Cardiac muscle cell (in vitro differentiated cells and primary cell): ENCODE measurements around the gene CHKB. TPM values are rescaled to one million over a fixed set of nuclear protein-coding genes. Genes with fewer than 3 reads are reported as not detected.

Experiments used
- DNase-seq, 2 donors: peaks; one replicate each; pipeline versions ENCODE4 v3.0.0 to v3.0.0-alpha.2; 2010 to 2017; ENCODE audit warnings: low read depth in 1 of 2, low spot score in 1 of 2
- H3K27ac ChIP-seq: fragments of 200-600 bp; sonication (generic); 2 replicates; pipeline ENCODE4 v1.5.1; 2016
- H3K27me3 ChIP-seq: fragments of 200-600 bp; sonication (generic); 2 replicates; pipeline ENCODE4 v1.6.0; 2016; ENCODE audit warnings: control low read depth
- H3K36me3 ChIP-seq: fragments of 200-600 bp; sonication (generic); 2 replicates; pipeline ENCODE4 v1.5.1; 2016; ENCODE audit warnings: control low read depth
- H3K4me1 ChIP-seq: fragments of 200-600 bp; sonication (generic); 2 replicates; pipeline ENCODE4 v1.8.1; 2017; ENCODE audit warnings: low read depth, mild to moderate bottlenecking, mixed run types
- H3K4me3 ChIP-seq: fragments of 200-600 bp; sonication (generic); 2 replicates; pipeline ENCODE4 v1.5.1; 2016; ENCODE audit warnings: mild to moderate bottlenecking
- H3K9me3 ChIP-seq: fragments of 200-600 bp; sonication (generic); 2 replicates; pipeline ENCODE4 v1.5.1; 2017; ENCODE audit warnings: low read depth, mild to moderate bottlenecking, control low read depth
- polyA plus RNA-seq: library from polyadenylated mRNA; unstranded; fragments of >200 nt; fragmentation: Nextera tagmentation; extraction: Ambion mirVana; gene quantifications from 2 replicates; pipeline ENCODE4 v1.2.1, GENCODE V29; 2016
- total RNA-seq: library from RNA; depleted of rRNA; stranded (reverse); fragments of >200 nt; gene quantifications from 2 replicates; pipeline ENCODE4 v1.2.3, GENCODE V29; 2016
- TF ChIP-seq, protein P1 (sequence below): IDR thresholded peaks from 2 replicates; pipeline ENCODE4 v1.5.1; 2012; ENCODE audit warnings: low read depth, mild to moderate bottlenecking, low read length

Gene CHKB
- total and polyA plus RNA-seq, 2 experiments from 2014 or later: 73.4 to 100 TPM

DNA sequence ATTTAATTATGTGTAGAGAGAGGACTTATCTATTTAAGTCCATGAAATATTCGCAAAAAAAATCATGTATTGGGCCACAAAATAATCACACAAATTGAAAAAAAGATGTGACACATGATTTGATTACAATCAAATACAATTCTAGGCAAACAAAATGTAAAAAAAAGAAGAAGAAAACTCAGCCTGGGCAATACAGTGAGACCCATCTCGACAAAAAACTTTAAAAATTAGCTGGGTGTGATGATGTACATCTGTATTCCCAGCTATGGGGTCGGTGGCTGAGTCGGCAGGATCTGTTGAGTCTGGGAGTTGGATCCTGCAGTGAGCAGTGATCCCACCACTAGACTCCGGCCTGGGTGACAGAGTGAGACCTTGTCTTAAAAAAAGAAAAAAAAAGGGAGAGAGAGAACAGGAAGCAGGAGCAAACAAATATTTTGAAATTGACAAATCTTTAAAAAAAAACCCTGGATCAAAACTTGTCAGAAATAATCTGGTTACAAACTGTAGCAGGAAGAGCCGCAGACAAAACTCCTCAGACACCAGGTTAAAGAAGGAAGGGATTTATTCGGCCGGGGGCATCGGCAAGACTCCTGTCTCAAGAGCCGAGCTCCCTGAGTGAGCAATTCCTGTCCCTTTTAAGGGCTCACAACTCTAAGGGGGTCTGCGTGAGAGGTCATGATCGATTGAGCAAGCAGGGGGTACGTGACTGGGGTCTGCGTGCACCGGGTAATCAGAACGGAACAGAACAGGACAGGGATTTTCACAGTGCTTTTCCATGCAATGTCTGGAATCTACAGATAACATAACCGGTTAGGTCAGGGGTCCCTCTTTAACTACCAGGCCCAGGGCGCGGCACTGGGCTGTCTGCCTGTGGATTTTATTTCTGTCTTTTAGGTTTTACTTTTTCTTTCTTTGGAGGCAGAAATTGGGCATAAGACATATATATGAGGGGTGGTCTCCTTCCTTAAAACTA lies 49.5 kb downstream of the CHKB start:
- no peak overlapping the region for H3K4me3 ChIP-seq
- DNase-seq: no peak

GRCh38 chr22:50531962-50532674 lies 50.5 kb downstream of the CHKB start:
- peak overlapping the region; percentile 42 for H3K4me3 ChIP-seq
- H3K9me3 ChIP-seq: no peaks in the 10 kb centered on the region
- no peaks in the 10 kb centered on the region for H3K36me3 ChIP-seq
- H3K27me3 ChIP-seq: peaks cover 27% of the 10 kb centered on the region
- TF ChIP-seq, protein P1, sequence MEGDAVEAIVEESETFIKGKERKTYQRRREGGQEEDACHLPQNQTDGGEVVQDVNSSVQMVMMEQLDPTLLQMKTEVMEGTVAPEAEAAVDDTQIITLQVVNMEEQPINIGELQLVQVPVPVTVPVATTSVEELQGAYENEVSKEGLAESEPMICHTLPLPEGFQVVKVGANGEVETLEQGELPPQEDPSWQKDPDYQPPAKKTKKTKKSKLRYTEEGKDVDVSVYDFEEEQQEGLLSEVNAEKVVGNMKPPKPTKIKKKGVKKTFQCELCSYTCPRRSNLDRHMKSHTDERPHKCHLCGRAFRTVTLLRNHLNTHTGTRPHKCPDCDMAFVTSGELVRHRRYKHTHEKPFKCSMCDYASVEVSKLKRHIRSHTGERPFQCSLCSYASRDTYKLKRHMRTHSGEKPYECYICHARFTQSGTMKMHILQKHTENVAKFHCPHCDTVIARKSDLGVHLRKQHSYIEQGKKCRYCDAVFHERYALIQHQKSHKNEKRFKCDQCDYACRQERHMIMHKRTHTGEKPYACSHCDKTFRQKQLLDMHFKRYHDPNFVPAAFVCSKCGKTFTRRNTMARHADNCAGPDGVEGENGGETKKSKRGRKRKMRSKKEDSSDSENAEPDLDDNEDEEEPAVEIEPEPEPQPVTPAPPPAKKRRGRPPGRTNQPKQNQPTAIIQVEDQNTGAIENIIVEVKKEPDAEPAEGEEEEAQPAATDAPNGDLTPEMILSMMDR: no peak
- peaks cover 16% of the 10 kb centered on the region for H3K4me1 ChIP-seq
- peak; percentile 64 to 84 for DNase-seq
- H3K27ac ChIP-seq: no peak overlapping the region

More for the DNA sequence above, 49.5 kb downstream of the CHKB start:
- Histone ChIP-seq H3K27me3 (peaks cover 27% of the 10 kb centered on the region), H3K9me3 (no peaks in the 10 kb centered on the region), H3K27ac (peak overlapping the region; percentile 87), H3K4me1 (peaks cover 16% of the 10 kb centered on the region), H3K36me3 (no peaks in the 10 kb centered on the region)
- TF ChIP-seq, protein P1: no peak

DNA sequence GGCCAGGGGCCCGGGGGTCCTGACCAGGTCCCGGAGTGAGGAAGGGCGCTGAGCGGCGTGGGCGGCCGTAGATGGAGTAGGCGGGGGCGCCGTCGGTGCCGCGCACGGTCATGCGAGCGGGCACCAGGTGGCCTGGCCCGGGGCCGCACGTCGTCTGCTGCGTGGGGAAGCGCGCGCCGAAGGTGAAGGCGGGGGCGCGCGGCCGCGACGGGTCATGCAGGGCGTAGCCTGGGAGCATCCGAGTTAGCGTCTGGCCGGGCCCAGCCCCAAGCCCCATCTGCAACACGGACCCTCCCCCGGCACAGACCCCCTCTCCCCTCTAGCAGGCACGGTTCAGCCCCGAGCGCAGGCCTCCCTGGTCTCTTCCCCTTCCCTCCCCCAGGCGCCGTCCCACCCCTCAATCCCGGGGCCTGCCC lies 51.1 kb downstream of the CHKB start:
- Histone ChIP-seq H3K36me3 (no peaks in the 10 kb centered on the region), H3K9me3 (no peaks in the 10 kb centered on the region), H3K27ac (no peak overlapping the region), H3K27me3 (peaks cover 27% of the 10 kb centered on the region), H3K4me1 (peaks cover 18% of the 10 kb centered on the region), H3K4me3 (peak overlapping the region; percentile 42)
- TF ChIP-seq, protein P1: no peak
- DNase-seq: peak in 1 of 2 donors; percentile 65

DNA sequence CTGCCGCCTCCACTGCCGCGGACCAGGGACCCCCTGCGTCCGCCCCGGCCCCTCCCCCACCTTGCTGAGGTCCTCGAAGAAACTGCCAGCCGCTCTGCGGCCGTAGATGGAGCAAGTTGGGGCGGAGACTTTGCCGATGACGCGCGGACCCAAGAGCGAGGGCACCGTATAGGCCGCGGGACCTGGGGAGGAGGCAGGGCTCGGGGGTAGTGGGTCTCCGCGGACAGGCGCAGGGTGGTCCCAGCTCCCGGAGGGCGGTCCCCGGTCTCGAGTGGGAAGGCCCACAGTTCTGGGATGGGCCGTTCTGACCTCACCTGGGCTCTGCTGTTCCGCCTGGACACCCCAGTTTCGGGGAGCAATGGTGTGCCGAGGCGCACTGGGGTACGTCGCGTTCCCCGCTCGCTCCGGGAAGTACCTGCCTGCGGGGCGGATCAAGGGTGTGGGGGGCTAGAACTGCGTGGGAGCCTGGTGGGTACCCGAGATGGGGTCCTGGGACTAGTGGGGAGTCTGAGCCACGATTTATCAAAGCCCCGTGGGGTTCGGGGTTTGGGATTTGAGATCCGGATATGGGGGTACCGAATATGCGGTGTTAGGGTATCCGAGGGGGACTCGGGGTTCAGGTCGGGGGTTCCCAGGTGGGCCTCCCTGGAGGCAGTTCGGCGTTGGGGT lies 51.6 kb downstream of the CHKB start:
- Histone ChIP-seq H3K4me3 (peak overlapping the region; percentile 42), H3K36me3 (no peaks in the 10 kb centered on the region), H3K27me3 (peaks cover 27% of the 10 kb centered on the region), H3K4me1 (peaks cover 20% of the 10 kb centered on the region), H3K9me3 (no peaks in the 10 kb centered on the region), H3K27ac (no peak overlapping the region)
- DNase-seq: peak; percentile 74 to 95
- TF ChIP-seq, protein P1: no peak

- peak overlapping the region; percentile 42 for H3K4me3 ChIP-seq
- TF ChIP-seq, protein P1: no peak
- no peaks in the 10 kb centered on the region for H3K36me3 ChIP-seq
- no peaks in the 10 kb centered on the region for H3K9me3 ChIP-seq
- no peak for DNase-seq
- peaks cover 27% of the 10 kb centered on the region for H3K27me3 ChIP-seq
- peaks cover 20% of the 10 kb centered on the region for H3K4me1 ChIP-seq
- H3K27ac ChIP-seq: no peak overlapping the region
Observed at GRCh38 chr22:50530580-50530876, 52.1 kb downstream of the CHKB start.
